GM12864 (cell line): ENCODE measurements around the gene MRGPRF.

Experiments
- DNase-seq: peaks from one replicate; pipeline ENCODE4 v3.0.0-alpha.2; 2011; ENCODE audit warnings: low read depth
- H3K4me3 ChIP-seq: 2 replicates; pipeline ENCODE4 v1.5.1; 2011; ENCODE audit warnings: mild to moderate bottlenecking, low read depth, low read length, control low read depth
- CTCF ChIP-seq: IDR thresholded peaks from 2 replicates; pipeline ENCODE4 v1.5.1; 2011; ENCODE audit warnings: low read depth, mild to moderate bottlenecking, moderate library complexity, low read length, control low read depth, inconsistent platforms; ENCODE audit errors: missing control alignments

MRGPRF gene

DNA sequence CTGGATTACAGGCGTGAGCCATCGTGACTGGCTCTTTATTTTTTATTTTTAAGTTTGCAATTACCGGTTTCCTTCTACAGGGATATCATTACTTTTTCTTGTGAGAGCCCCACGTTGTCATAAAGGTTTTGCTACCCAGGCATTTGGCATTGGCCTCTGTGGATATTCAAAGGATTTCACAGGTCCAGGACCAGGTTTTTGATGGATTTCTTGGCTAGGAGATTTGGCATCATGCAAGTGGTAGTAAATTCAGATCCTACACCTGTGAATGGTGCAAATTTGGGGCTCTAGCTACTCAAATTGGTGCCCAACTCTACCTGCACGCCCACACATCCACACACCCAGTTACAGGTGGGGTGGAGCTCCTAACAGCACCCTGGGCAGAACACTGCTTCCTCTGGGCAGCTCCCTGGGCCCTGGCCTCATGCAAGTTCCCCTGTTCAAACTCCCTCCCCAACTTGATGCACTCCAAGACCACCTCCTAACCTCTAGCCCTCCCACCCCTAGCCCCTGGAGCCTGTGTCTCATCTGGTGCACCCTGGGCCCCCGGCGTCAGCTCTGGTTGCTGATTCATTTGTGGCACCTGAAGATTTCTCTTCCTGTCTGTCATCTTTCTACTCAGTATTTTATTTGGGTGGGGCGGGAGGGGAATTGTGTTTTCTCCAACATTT, 23.0 kb downstream of the MRGPRF start:
- DNase-seq: no peak
- no peak for TF ChIP-seq CTCF
- no peak overlapping the region for H3K4me3 ChIP-seq

- TF ChIP-seq CTCF: no peak
- no peak overlapping the region for H3K4me3 ChIP-seq
- DNase-seq: no peak
Measured at GRCh38 chr11:68988491-68988890, 24.6 kb downstream of the MRGPRF start.

DNA sequence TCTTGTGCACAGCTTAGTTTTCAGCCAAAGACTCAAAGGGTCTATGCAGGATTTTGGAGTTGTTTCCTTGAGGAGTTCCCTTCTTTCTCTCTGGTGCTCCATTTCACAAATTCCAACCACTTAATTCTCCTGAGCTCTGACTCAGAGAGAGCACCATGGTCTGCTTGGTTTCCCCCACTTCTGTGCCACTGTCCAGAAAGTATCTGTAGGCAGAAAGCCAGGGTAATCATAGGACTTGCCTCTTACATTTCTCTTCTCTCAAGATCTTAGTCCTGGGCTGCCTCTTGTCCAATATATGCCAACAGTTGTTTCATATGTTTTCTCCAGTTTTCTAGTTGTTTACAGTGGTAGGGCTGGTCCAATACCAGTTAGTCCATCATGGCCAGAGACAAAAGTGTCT, 25.8 kb downstream of the MRGPRF start:
- H3K4me3 ChIP-seq: no peak overlapping the region
- no peak for DNase-seq
- TF ChIP-seq CTCF: no peak

GRCh38 chr11:68983801-68984200, 29.2 kb downstream of the MRGPRF start:
- DNase-seq: no peak
- H3K4me3 ChIP-seq: no peak overlapping the region
- TF ChIP-seq CTCF: no peak

DNA sequence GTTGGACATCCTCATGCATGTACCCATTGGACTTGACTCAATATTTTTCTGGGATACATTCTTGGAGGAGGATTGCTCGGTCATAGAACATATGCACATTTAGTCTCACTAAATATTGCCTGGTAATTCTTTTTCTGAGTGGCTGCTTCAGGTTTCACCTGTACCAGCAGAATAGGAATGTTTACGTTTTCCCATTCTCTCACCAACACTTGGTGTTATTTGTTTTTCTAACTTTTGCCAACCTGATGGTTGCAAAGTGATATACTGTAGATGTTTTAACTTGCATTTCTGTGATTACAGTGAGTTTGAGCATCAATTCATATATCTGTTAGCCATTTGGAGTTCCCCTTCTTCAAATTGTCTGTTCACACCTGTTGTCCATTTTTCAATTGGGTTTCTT, 30.9 kb downstream of the MRGPRF start:
- no peak for DNase-seq
- no peak for TF ChIP-seq CTCF
- H3K4me3 ChIP-seq: no peak overlapping the region

- no peak for DNase-seq
- H3K4me3 ChIP-seq: no peak within 1 kb of the TSS
- TF ChIP-seq CTCF: no peak
Measured at GRCh38 chr11:68980776-68981065, 32.3 kb downstream of the MRGPRF start, which contains the start of gene MRGPRD. Gene MRGPRD (minus strand): TSS chr11:68980986. CDS start chr11:68980986, 0 bp downstream.
